ENCODE results near the gene MMD2.

GRCh38 chr7:4951304-4951703 is 7.7 kb downstream of the MMD2 start:
- no peak for TF ChIP-seq CTCF (IDR thresholded peaks at IDR 0.05; ENCODE audit: low read depth, low read length, poor library complexity, severe bottlenecking)
- no peak for TF ChIP-seq EZH2phosphoT487 (IDR thresholded peaks at IDR 0.05; ENCODE audit: borderline replicate concordance, low read length)
